Neutrophil (primary cell): ENCODE measurements around the gene ASXL1.

ENCODE experiments used
- H3K27ac ChIP-seq: fragments of 200-600 bp; sonication (generic); 2 replicates; pipeline ENCODE4 v1.5.1; 2016; ENCODE audit warnings: mild to moderate bottlenecking, moderate library complexity
- H3K27me3 ChIP-seq: fragments of 200-600 bp; sonication (generic); 2 replicates; pipeline ENCODE4 v1.6.0; 2016; ENCODE audit warnings: mild to moderate bottlenecking
- H3K36me3 ChIP-seq: fragments of 200-600 bp; sonication (generic); 2 replicates; pipeline ENCODE4 v1.5.1; 2017
- H3K4me1 ChIP-seq, 2 experiments: fragments of 200-600 bp in 1 of 2; sonication (generic) in 1 of 2; 1 replicate in 1 of 2; 2 replicates in 1 of 2; pipeline versions ENCODE4 v1.5.1 to v1.6.1; 2013 to 2016; ENCODE audit warnings: low read depth in 1 of 2, low read length in 1 of 2, mild to moderate bottlenecking in 1 of 2, moderate library complexity in 1 of 2; ENCODE audit not compliant: control insufficient read depth in 1 of 2, insufficient read depth in 1 of 2
- H3K4me3 ChIP-seq, 2 experiments: fragments of 200-600 bp in 1 of 2; sonication (generic) in 1 of 2; 1 replicate in 1 of 2; 2 replicates in 1 of 2; pipeline ENCODE4 v1.5.1; 2013 to 2016; ENCODE audit warnings: low read depth in 1 of 2, low read length in 1 of 2, mild to moderate bottlenecking in 1 of 2, moderate library complexity in 1 of 2
- H3K9me3 ChIP-seq: fragments of 200-600 bp; sonication (generic); 2 replicates; pipeline ENCODE4 v1.5.1; 2016
- TF ChIP-seq, protein P1 (sequence below): fragments of 200-600 bp; sonication (generic); IDR thresholded peaks from 2 replicates; pipeline ENCODE4 v1.5.1; 2016; ENCODE audit warnings: antibody characterized with exemption

The ASXL1 gene

DNA sequence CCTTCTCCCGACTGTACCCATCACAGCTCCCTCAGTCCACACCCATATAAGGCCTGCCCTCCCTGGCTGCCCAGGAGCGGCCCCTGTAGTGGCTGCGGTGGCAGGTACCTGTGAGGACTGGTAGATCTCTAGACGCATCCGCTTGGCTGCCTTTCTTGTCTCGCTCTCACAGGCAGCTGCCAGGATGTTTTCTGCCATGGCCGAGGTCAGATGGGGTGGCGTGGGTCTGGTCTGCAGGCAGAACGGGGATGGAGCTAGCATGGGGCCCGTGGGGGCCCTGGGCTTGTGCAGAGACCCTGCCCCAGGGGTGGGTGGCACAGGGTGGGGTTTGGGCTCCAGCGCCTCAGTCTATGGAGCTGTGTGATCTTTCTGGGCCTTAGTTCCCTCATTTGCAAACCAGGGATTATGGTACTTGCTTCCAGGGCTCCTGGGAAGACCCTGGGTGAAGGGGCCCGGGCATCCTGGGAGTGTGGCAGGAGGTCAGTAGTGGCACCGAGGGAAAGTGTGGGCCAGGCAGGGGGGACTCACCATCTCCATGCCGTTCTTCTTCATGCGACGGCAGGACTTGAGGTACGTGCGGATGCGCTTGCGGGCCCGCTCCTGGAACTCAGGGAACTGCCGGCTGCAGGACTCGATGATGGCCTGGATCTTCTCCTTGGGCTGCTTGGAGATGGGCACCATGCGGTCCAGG, 94.8 kb downstream of the ASXL1 start:
- Histone ChIP-seq H3K4me1 (peaks cover 28 to 30% of the 10 kb centered on the region in 2 experiments), H3K27ac (no peak overlapping the region), H3K36me3 (peaks cover 85% of the 10 kb centered on the region), H3K9me3 (no peaks in the 10 kb centered on the region), H3K4me3 (no peak overlapping the region), H3K27me3 (no peaks in the 10 kb centered on the region)
- TF ChIP-seq, protein P1, sequence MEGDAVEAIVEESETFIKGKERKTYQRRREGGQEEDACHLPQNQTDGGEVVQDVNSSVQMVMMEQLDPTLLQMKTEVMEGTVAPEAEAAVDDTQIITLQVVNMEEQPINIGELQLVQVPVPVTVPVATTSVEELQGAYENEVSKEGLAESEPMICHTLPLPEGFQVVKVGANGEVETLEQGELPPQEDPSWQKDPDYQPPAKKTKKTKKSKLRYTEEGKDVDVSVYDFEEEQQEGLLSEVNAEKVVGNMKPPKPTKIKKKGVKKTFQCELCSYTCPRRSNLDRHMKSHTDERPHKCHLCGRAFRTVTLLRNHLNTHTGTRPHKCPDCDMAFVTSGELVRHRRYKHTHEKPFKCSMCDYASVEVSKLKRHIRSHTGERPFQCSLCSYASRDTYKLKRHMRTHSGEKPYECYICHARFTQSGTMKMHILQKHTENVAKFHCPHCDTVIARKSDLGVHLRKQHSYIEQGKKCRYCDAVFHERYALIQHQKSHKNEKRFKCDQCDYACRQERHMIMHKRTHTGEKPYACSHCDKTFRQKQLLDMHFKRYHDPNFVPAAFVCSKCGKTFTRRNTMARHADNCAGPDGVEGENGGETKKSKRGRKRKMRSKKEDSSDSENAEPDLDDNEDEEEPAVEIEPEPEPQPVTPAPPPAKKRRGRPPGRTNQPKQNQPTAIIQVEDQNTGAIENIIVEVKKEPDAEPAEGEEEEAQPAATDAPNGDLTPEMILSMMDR, result no peak

- Histone ChIP-seq H3K4me1 (peaks cover 30 to 31% of the 10 kb centered on the region in 2 experiments), H3K9me3 (no peaks in the 10 kb centered on the region), H3K27ac (no peak overlapping the region), H3K36me3 (peaks cover 83% of the 10 kb centered on the region), H3K4me3 (no peak overlapping the region), H3K27me3 (no peaks in the 10 kb centered on the region)
- TF ChIP-seq, protein P1, result no peak
Observed at GRCh38 chr20:32453467-32454163, 95.5 kb downstream of the ASXL1 start.

GRCh38 chr20:32454164-32455145, 96.3 kb downstream of the ASXL1 start:
- H3K27me3 ChIP-seq, result no peaks in the 10 kb centered on the region
- H3K4me3 ChIP-seq, result no peak overlapping the region
- TF ChIP-seq, protein P1, result no peak
- H3K27ac ChIP-seq, result no peak overlapping the region
- peaks cover 25% of the 10 kb centered on the region in 2 experiments for H3K4me1 ChIP-seq
- H3K9me3 ChIP-seq, result no peaks in the 10 kb centered on the region
- peaks cover 78% of the 10 kb centered on the region for H3K36me3 ChIP-seq

- Histone ChIP-seq H3K9me3 (no peaks in the 10 kb centered on the region), H3K4me3 (no peak overlapping the region), H3K4me1 (peaks cover 16% of the 10 kb centered on the region in 2 experiments), H3K36me3 (peaks cover 77% of the 10 kb centered on the region), H3K27ac (no peak overlapping the region), H3K27me3 (no peaks in the 10 kb centered on the region)
- TF ChIP-seq, protein P1, result no peak
Observed at GRCh38 chr20:32455171-32455900, 97.2 kb downstream of the ASXL1 start.
